Progenitor cell of endocrine pancreas (in vitro differentiated cells): ENCODE data around the gene HLA-A. TPM values are rescaled to one million over a fixed set of nuclear protein-coding genes. Genes with fewer than 3 reads are reported as not detected.
A peak's percentile ranks its signal among the peaks of the same experiment; 100 is the strongest.

Experiments used
- DNase-seq: peaks from one replicate; pipeline ENCODE4 v3.0.0; 2021; ENCODE audit warnings: low spot score; ENCODE audit not compliant: unreplicated experiment
- H3K27ac Mint-ChIP-seq: 2 replicates; pipeline ENCODE4 v1.8.0; 2021; ENCODE audit warnings: mild to moderate bottlenecking, moderate library complexity, mixed read lengths
- H3K27me3 Mint-ChIP-seq: 2 replicates; pipeline ENCODE4 v1.8.0; 2021; ENCODE audit warnings: mixed read lengths
- H3K36me3 Mint-ChIP-seq: 2 replicates; pipeline ENCODE4 v1.8.0; 2022; ENCODE audit warnings: mixed read lengths; ENCODE audit not compliant: insufficient read depth
- H3K4me1 Mint-ChIP-seq: 2 replicates; pipeline ENCODE4 v1.8.0; 2021; ENCODE audit warnings: low read depth, mixed read lengths
- H3K4me3 Mint-ChIP-seq: 2 replicates; pipeline ENCODE4 v1.8.0; 2021; ENCODE audit warnings: low read depth, mild to moderate bottlenecking, moderate library complexity, mixed read lengths
- H3K9me3 Mint-ChIP-seq: 2 replicates; pipeline ENCODE4 v1.8.0; 2021; ENCODE audit warnings: low read depth, mixed read lengths
- total RNA-seq: library from RNA; stranded (reverse); gene quantifications from 2 replicates; pipeline ENCODE4 v1.2.1, GENCODE V29; 2021
- TF ChIP-seq, protein P1 (sequence below): fragments of 200-600 bp; sonication (generic); IDR thresholded peaks from one replicate; pipeline ENCODE4 v1.5.0; 2021; ENCODE audit warnings: antibody characterized with exemption, mild to moderate bottlenecking; ENCODE audit not compliant: unreplicated experiment

The HLA-A gene
- total RNA-seq, 1 donor from 2014 or later, result 204 TPM

- no peak for DNase-seq
- Mint-ChIP-seq H3K27ac (peak overlapping the region; percentile 89), H3K27me3 (peaks cover 3% of the 10 kb centered on the region), H3K9me3 (peaks cover 3% of the 10 kb centered on the region), H3K36me3 (peaks cover 10% of the 10 kb centered on the region), H3K4me1 (peaks cover 7% of the 10 kb centered on the region), H3K4me3 (peak overlapping the region; percentile 90)
- TF ChIP-seq, protein P1, sequence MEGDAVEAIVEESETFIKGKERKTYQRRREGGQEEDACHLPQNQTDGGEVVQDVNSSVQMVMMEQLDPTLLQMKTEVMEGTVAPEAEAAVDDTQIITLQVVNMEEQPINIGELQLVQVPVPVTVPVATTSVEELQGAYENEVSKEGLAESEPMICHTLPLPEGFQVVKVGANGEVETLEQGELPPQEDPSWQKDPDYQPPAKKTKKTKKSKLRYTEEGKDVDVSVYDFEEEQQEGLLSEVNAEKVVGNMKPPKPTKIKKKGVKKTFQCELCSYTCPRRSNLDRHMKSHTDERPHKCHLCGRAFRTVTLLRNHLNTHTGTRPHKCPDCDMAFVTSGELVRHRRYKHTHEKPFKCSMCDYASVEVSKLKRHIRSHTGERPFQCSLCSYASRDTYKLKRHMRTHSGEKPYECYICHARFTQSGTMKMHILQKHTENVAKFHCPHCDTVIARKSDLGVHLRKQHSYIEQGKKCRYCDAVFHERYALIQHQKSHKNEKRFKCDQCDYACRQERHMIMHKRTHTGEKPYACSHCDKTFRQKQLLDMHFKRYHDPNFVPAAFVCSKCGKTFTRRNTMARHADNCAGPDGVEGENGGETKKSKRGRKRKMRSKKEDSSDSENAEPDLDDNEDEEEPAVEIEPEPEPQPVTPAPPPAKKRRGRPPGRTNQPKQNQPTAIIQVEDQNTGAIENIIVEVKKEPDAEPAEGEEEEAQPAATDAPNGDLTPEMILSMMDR, result no peak
Measured at GRCh38 chr6:29941916-29942274, 437 bp upstream of the HLA-A start.

- no peak overlapping the region for H3K27ac Mint-ChIP-seq
- H3K9me3 Mint-ChIP-seq, result no peaks in the 10 kb centered on the region
- peaks cover 7% of the 10 kb centered on the region for H3K4me1 Mint-ChIP-seq
- H3K27me3 Mint-ChIP-seq, result peaks cover 3% of the 10 kb centered on the region
- DNase-seq, result no peak
- TF ChIP-seq, protein P1, result no peak
- peaks cover 12% of the 10 kb centered on the region for H3K36me3 Mint-ChIP-seq
- H3K4me3 Mint-ChIP-seq, result peak overlapping the region; percentile 90
Measured at GRCh38 chr6:29943053-29943966, 978 bp downstream of the HLA-A start.

DNA sequence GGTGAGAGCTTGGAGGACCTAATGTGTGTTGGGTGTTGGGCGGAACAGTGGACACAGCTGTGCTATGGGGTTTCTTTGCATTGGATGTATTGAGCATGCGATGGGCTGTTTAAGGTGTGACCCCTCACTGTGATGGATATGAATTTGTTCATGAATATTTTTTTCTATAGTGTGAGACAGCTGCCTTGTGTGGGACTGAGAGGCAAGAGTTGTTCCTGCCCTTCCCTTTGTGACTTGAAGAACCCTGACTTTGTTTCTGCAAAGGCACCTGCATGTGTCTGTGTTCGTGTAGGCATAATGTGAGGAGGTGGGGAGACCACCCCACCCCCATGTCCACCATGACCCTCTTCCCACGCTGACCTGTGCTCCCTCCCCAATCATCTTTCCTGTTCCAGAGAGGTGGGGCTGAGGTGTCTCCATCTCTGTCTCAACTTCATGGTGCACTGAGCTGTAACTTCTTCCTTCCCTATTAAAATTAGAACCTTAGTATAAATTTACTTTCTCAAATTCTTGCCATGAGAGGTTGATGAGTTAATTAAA, 3.0 kb downstream of the HLA-A start:
- Mint-ChIP-seq H3K27me3 (peaks cover 3% of the 10 kb centered on the region), H3K9me3 (no peaks in the 10 kb centered on the region), H3K36me3 (peaks cover 13% of the 10 kb centered on the region), H3K4me3 (no peak overlapping the region), H3K4me1 (peaks cover 7% of the 10 kb centered on the region), H3K27ac (no peak overlapping the region)
- no peak for DNase-seq
- TF ChIP-seq, protein P1, result no peak

GRCh38 chr6:29946223-29947076, 4.1 kb downstream of the HLA-A start:
- Mint-ChIP-seq H3K27me3 (no peaks in the 10 kb centered on the region), H3K27ac (no peak overlapping the region), H3K4me1 (peaks cover 7% of the 10 kb centered on the region), H3K9me3 (no peaks in the 10 kb centered on the region), H3K4me3 (no peak overlapping the region), H3K36me3 (peaks cover 13% of the 10 kb centered on the region)
- no peak for DNase-seq
- TF ChIP-seq, protein P1, result no peak
